Mucosa of descending colon (tissue), 3 donors: Measurements from ENCODE around the gene EZR. TPM values are rescaled to one million over a fixed set of nuclear protein-coding genes. Genes with fewer than 3 reads are reported as not detected.
A peak's percentile ranks its signal among the peaks of the same experiment; 100 is the strongest.
"Not testable (repeated sequence)": the region's sequence is repeated elsewhere in the genome, so short reads cannot be mapped to it uniquely, and the experiment has no call there.

Experiments
- ATAC-seq: fragments of 200-7000 bp; cut with Tn5 transposase; one replicate; pipeline ENCODE4 v1.9.1; 2020; ENCODE audit warnings: mild to moderate bottlenecking, moderate library complexity
- DNase-seq, 3 donors: peaks; one replicate each; pipeline ENCODE4 v3.0.0-alpha.2; 2020
- H3K36me3 ChIP-seq: fragments of 200-600 bp; one replicate; pipeline ENCODE4 v1.8.0; 2021; ENCODE audit warnings: low read depth, mild to moderate bottlenecking
- H3K4me1 ChIP-seq: fragments of 200-600 bp; one replicate; pipeline ENCODE4 v1.8.0; 2021; ENCODE audit warnings: low read depth, mild to moderate bottlenecking
- H3K4me3 ChIP-seq: fragments of 200-600 bp; one replicate; pipeline ENCODE4 v1.8.0; 2021; ENCODE audit warnings: mild to moderate bottlenecking
- H3K9me3 ChIP-seq: fragments of 200-600 bp; one replicate; pipeline ENCODE4 v1.8.0; 2021; ENCODE audit warnings: mild to moderate bottlenecking
- intact Hi-C, 2 donors: fragments of 100-400 bp; cut with DNase I in 1 of 2; cut with micrococcal nuclease in 1 of 2; formaldehyde crosslinking; loops; one replicate each; pipeline versions ENCODE4 v1.11.0 to v1.11.1; 2022; cut with DNase I, micrococcal nuclease
- total RNA-seq, 3 donors: library from RNA; stranded (reverse); fragmentation: NEBNext Ultra II Directional in 2 of 3; extraction: Animal tissue kit (Norgen Biotek cat#: 25700) in 2 of 3; gene quantifications; one replicate each; pipeline versions ENCODE4 v1.2.1 to v1.2.4, GENCODE V29; 2021 to 2023
- TF ChIP-seq, protein P1 (sequence below): fragments of 200-600 bp; IDR thresholded peaks from one replicate; pipeline ENCODE4 v1.8.0; 2022; ENCODE audit warnings: antibody characterized with exemption, mild to moderate bottlenecking
- donor health status: DM: no; HTN: no; CAD: no; lungs with moderate emphysema.
- donor health status: DM: no; HTN: no; CAD: no.
- donor health status: DM: no; HTN: yes; CAD: no.

The EZR gene
- total RNA-seq, 3 donors from 2014 or later = 220 to 421 (median 334) TPM

GRCh38 chr6:158826819-158827501 lies 7.8 kb upstream of the EZR start:
- TF ChIP-seq, protein P1, sequence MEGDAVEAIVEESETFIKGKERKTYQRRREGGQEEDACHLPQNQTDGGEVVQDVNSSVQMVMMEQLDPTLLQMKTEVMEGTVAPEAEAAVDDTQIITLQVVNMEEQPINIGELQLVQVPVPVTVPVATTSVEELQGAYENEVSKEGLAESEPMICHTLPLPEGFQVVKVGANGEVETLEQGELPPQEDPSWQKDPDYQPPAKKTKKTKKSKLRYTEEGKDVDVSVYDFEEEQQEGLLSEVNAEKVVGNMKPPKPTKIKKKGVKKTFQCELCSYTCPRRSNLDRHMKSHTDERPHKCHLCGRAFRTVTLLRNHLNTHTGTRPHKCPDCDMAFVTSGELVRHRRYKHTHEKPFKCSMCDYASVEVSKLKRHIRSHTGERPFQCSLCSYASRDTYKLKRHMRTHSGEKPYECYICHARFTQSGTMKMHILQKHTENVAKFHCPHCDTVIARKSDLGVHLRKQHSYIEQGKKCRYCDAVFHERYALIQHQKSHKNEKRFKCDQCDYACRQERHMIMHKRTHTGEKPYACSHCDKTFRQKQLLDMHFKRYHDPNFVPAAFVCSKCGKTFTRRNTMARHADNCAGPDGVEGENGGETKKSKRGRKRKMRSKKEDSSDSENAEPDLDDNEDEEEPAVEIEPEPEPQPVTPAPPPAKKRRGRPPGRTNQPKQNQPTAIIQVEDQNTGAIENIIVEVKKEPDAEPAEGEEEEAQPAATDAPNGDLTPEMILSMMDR = no peak

GRCh38 chr6:158825951-158826306 lies 6.8 kb upstream of the EZR start:
- ATAC-seq (no peak), DNase-seq (no peak)
- no peak overlapping the region for H3K4me3 ChIP-seq
- no peaks in the 10 kb centered on the region for H3K9me3 ChIP-seq
- TF ChIP-seq, protein P1 = no peak
- no peaks in the 10 kb centered on the region for H3K4me1 ChIP-seq
- intact Hi-C loops = no loop called here
- no peaks in the 10 kb centered on the region for H3K36me3 ChIP-seq

More at GRCh38 chr6:158826819-158827501, 7.8 kb upstream of the EZR start:
- H3K9me3 ChIP-seq = no peaks in the 10 kb centered on the region
- no peaks in the 10 kb centered on the region for H3K36me3 ChIP-seq
- no peaks in the 10 kb centered on the region for H3K4me1 ChIP-seq
- DNase-seq (no peak), ATAC-seq (no peak)
- intact Hi-C loops = no loop called here
- no peak overlapping the region for H3K4me3 ChIP-seq

- DNase-seq (no peak), ATAC-seq (peak; percentile 25)
- H3K4me1 ChIP-seq = no peaks in the 10 kb centered on the region
- H3K9me3 ChIP-seq = no peaks in the 10 kb centered on the region
- intact Hi-C loops = no loop called here
- no peak overlapping the region for H3K4me3 ChIP-seq
- TF ChIP-seq, protein P1 = no peak
- H3K36me3 ChIP-seq = no peaks in the 10 kb centered on the region
Measured at GRCh38 chr6:158825038-158825950, 6.1 kb upstream of the EZR start.

- intact Hi-C loops = not testable (repeated sequence)
Measured at GRCh38 chr6:158823616-158824015, 4.4 kb upstream of the EZR start.

DNA sequence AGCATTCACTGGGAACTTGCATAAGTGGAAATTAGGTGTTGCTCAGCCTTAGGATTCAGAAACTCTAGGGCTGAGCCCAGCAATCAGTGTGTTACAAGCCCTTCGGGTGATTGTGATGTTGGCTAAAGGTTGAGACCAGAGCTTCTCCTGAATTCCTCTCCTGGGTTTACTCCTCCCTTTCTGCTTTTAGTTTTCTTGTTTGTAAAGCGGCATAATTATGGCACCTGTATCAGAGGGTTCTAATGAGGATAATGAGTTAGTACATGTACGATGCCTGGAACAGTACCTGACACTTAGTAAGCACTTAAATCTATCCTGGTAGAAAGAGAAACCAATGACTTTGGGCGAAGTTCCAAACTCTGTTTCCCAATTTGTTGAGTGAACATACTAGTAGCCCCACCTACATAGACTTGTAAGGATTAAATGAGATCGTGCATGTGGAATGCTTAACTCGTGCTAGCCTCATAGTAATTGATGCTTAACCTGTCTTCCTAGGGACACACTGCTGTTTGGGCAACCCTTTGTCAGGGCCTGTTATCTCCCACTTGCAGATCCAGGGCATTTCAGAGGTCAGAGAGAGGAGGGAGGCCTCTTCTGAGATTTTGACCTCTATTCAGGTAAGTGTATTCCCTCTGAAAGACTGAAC lies 932 bp upstream of the EZR start:
- Histone ChIP-seq H3K4me3 (no peak overlapping the region), H3K4me1 (peaks cover 6% of the 10 kb centered on the region), H3K36me3 (no peaks in the 10 kb centered on the region), H3K9me3 (no peaks in the 10 kb centered on the region)
- ATAC-seq = no peak
- intact Hi-C loops = no loop called here
- TF ChIP-seq, protein P1 = no peak
- no peak for DNase-seq

More at GRCh38 chr6:158823616-158824015, 4.4 kb upstream of the EZR start:
- ATAC-seq, H3K9me3 ChIP-seq, DNase-seq, H3K4me3 ChIP-seq, H3K4me1 ChIP-seq, H3K36me3 ChIP-seq: not testable (repeated sequence)
